HepG2 (cell line): ENCODE measurements around the gene FUOM. TPM values are rescaled to one million over a fixed set of nuclear protein-coding genes. Genes with fewer than 3 reads are reported as not detected.
A peak's percentile ranks its signal among the peaks of the same experiment; 100 is the strongest.

Experiments used
- ARID2 ChIP-seq: sonication (generic); formaldehyde crosslinking; IDR thresholded peaks from 2 replicates; pipeline ENCODE4 v1.8.1; 2022; ENCODE audit warnings: mild to moderate bottlenecking, missing genetic modification reagents, borderline replicate concordance
- ATRX ChIP-seq: sonication (generic); formaldehyde crosslinking; IDR thresholded peaks from 2 replicates; pipeline ENCODE4 v1.4.0; 2020; ENCODE audit warnings: missing genetic modification reagents, borderline replicate concordance
- CEBPG ChIP-seq: IDR thresholded peaks from 2 replicates; pipeline ENCODE4 v1.6.1; 2016
- PHF21A ChIP-seq: sonication (generic); formaldehyde crosslinking; IDR thresholded peaks from 2 replicates; pipeline ENCODE4 v1.5.0; 2020; ENCODE audit warnings: mild to moderate bottlenecking, missing genetic modification reagents
- ZNF383 ChIP-seq: sonication (generic); formaldehyde crosslinking; IDR thresholded peaks from 2 replicates; pipeline ENCODE4 v1.4.0; 2020; ENCODE audit warnings: missing genetic modification reagents, mild to moderate bottlenecking, borderline replicate concordance
- ZNF501 ChIP-seq: sonication (generic); formaldehyde crosslinking; IDR thresholded peaks from 2 replicates; pipeline ENCODE4 v1.5.1; 2020; ENCODE audit warnings: mild to moderate bottlenecking, moderate library complexity, missing genetic modification reagents
- ZNF572 ChIP-seq: sonication (generic); formaldehyde crosslinking; IDR thresholded peaks from 2 replicates; pipeline ENCODE4 v1.5.1; 2020; ENCODE audit warnings: mild to moderate bottlenecking, missing genetic modification reagents
- ZNF746 ChIP-seq: sonication (generic); formaldehyde crosslinking; IDR thresholded peaks from 2 replicates; pipeline ENCODE4 v1.8.0; 2022; ENCODE audit warnings: mild to moderate bottlenecking, missing genetic modification reagents
- ZNF816 ChIP-seq: sonication (generic); formaldehyde crosslinking; IDR thresholded peaks from 2 replicates; pipeline ENCODE4 v1.8.0; 2022; ENCODE audit warnings: missing genetic modification reagents, mild to moderate bottlenecking, borderline replicate concordance
- ZSCAN25 ChIP-seq: sonication (generic); formaldehyde crosslinking; IDR thresholded peaks from 2 replicates; pipeline ENCODE4 v1.8.0; 2022; ENCODE audit warnings: mild to moderate bottlenecking, missing genetic modification reagents
- ZZZ3 ChIP-seq: sonication (generic); formaldehyde crosslinking; IDR thresholded peaks from 2 replicates; pipeline ENCODE4 v1.4.0; 2020; ENCODE audit warnings: missing genetic modification reagents, mild to moderate bottlenecking, borderline replicate concordance
- polyA plus RNA-seq, 8 experiments: library from polyadenylated mRNA; depleted of rRNA in 3 of 8; stranded (reverse) in 7 of 8; unstranded in 1 of 8; fragments of >200 nt; fragmentation: Illumina TruSeq in 4 of 8; extraction: Trizol in 4 of 8; gene quantifications; 2 replicates each; pipeline versions ENCODE4 v1.2.1 to v1.2.3, GENCODE V29; 2011 to 2016; ENCODE audit warnings: low read depth in 4 of 8, missing spikeins in 1 of 8, mixed read lengths in 1 of 8; ENCODE audit not compliant: insufficient read depth in 1 of 8
- total RNA-seq, 5 experiments: library from RNA; depleted of rRNA; stranded (reverse); fragments of >200 nt; fragmentation: Illumina TruSeq; extraction: Trizol; gene quantifications; 2 replicates each; pipeline ENCODE4 v1.2.3, GENCODE V29; 2016; ENCODE audit warnings: low read depth in 1 of 5
- TF ChIP-seq, protein P1 (sequence below): sonication (generic); formaldehyde crosslinking; conservative IDR thresholded peaks from 2 replicates; pipeline ENCODE4 v1.4.0; 2020; ENCODE audit warnings: missing genetic modification reagents
- TF ChIP-seq, protein P2 (sequence below): sonication (generic); formaldehyde crosslinking; IDR thresholded peaks from 2 replicates; pipeline ENCODE4 v1.8.0; 2022; ENCODE audit warnings: missing genetic modification reagents, mild to moderate bottlenecking, inconsistent platforms, borderline replicate concordance
- TF ChIP-seq, protein P3 (sequence below): sonication (generic); formaldehyde crosslinking; IDR thresholded peaks from 2 replicates; pipeline ENCODE4 v1.9.0; 2021; ENCODE audit warnings: mild to moderate bottlenecking, missing genetic modification reagents
- TF ChIP-seq, protein P4 (sequence below): sonication (generic); formaldehyde crosslinking; IDR thresholded peaks from 2 replicates; pipeline ENCODE4 v1.5.0; 2020; ENCODE audit warnings: missing genetic modification reagents
- TF ChIP-seq, protein P5 (sequence below): sonication (generic); formaldehyde crosslinking; IDR thresholded peaks from 2 replicates; pipeline ENCODE4 v1.4.0; 2020; ENCODE audit warnings: missing genetic modification reagents

FUOM gene
- total and polyA plus RNA-seq, 2 of the 13 experiments (the other 11 are each of a cell fraction or from before 2014, with no cell fraction given): 27.5 to 60.4 TPM

DNA sequence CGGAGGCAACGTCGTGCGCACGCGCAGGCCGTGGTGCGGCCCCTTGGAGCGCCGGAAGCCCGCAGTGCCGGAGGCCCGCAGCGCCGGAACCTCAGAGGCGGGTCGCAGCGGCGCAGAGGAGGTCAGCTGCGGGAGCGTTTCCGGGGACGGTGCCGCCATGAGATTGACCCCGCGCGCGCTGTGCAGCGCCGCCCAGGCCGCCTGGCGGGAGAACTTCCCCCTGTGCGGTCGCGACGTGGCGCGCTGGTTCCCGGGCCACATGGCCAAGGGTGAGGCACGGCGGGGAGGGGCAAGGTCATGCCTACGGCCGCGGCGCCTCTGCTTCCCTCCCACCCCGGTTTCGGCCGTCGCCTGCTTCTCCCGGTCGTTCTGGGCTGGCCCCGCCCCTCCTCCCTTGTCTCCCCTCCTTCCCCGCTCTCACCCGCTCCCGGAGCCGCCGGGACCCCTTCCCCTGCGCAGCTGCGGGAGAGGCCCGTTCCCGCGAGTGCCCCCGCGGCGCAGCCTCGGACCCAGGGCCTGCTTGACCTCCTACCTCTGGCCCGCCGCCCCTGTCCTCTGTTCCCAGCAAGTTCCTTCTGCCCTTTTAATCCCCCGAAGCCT lies 36.3 kb upstream of the FUOM start, which contains the start of gene MTG1 (continued):
- TF ChIP-seq, protein P1, sequence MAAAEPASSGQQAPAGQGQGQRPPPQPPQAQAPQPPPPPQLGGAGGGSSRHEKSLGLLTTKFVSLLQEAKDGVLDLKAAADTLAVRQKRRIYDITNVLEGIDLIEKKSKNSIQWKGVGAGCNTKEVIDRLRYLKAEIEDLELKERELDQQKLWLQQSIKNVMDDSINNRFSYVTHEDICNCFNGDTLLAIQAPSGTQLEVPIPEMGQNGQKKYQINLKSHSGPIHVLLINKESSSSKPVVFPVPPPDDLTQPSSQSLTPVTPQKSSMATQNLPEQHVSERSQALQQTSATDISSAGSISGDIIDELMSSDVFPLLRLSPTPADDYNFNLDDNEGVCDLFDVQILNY: peak; percentile 83
- TF ChIP-seq ATRX (CRISPR knock-in tag) (no peak), ARID2 (peak; percentile 68; the same call in 1 of the 2 replicates), ZZZ3 (CRISPR knock-in tag) (peak; percentile 80), ZSCAN25 (CRISPR knock-in tag) (peak; percentile 92), ZNF746 (CRISPR knock-in tag) (peak; percentile 83; the same call in 1 of the 2 replicates), ZNF501 (CRISPR knock-in tag) (peak; percentile 83), PHF21A (CRISPR knock-in tag) (peak; percentile 82), CEBPG (CRISPR knock-in tag) (no peak), ZNF572 (CRISPR knock-in tag) (no peak), ZNF816 (peak; percentile 93), ZNF383 (no peak)
- TF ChIP-seq, protein P2, sequence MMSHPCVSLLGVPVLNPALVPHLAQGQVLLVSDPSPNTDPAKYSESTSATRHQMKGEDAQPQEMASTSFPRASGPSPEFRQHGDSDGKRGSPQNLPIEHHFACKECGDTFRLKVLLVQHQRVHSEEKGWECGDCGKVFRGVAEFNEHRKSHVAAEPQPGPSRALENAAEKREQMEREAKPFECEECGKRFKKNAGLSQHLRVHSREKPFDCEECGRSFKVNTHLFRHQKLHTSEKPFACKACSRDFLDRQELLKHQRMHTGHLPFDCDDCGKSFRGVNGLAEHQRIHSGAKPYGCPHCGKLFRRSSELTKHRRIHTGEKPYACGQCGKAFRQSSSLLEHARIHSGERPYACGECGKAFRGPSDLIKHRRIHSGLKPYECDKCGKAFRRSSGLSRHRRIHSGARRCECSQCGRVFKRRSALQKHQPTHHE (CRISPR knock-in tag): no peak
- TF ChIP-seq, protein P3, sequence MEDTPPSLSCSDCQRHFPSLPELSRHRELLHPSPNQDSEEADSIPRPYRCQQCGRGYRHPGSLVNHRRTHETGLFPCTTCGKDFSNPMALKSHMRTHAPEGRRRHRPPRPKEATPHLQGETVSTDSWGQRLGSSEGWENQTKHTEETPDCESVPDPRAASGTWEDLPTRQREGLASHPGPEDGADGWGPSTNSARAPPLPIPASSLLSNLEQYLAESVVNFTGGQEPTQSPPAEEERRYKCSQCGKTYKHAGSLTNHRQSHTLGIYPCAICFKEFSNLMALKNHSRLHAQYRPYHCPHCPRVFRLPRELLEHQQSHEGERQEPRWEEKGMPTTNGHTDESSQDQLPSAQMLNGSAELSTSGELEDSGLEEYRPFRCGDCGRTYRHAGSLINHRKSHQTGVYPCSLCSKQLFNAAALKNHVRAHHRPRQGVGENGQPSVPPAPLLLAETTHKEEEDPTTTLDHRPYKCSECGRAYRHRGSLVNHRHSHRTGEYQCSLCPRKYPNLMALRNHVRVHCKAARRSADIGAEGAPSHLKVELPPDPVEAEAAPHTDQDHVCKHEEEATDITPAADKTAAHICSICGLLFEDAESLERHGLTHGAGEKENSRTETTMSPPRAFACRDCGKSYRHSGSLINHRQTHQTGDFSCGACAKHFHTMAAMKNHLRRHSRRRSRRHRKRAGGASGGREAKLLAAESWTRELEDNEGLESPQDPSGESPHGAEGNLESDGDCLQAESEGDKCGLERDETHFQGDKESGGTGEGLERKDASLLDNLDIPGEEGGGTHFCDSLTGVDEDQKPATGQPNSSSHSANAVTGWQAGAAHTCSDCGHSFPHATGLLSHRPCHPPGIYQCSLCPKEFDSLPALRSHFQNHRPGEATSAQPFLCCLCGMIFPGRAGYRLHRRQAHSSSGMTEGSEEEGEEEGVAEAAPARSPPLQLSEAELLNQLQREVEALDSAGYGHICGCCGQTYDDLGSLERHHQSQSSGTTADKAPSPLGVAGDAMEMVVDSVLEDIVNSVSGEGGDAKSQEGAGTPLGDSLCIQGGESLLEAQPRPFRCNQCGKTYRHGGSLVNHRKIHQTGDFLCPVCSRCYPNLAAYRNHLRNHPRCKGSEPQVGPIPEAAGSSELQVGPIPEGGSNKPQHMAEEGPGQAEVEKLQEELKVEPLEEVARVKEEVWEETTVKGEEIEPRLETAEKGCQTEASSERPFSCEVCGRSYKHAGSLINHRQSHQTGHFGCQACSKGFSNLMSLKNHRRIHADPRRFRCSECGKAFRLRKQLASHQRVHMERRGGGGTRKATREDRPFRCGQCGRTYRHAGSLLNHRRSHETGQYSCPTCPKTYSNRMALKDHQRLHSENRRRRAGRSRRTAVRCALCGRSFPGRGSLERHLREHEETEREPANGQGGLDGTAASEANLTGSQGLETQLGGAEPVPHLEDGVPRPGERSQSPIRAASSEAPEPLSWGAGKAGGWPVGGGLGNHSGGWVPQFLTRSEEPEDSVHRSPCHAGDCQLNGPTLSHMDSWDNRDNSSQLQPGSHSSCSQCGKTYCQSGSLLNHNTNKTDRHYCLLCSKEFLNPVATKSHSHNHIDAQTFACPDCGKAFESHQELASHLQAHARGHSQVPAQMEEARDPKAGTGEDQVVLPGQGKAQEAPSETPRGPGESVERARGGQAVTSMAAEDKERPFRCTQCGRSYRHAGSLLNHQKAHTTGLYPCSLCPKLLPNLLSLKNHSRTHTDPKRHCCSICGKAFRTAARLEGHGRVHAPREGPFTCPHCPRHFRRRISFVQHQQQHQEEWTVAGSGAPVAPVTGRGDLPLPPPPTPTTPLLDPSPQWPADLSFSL: no peak; the same call in none of the 2 replicates
- TF ChIP-seq, protein P4, sequence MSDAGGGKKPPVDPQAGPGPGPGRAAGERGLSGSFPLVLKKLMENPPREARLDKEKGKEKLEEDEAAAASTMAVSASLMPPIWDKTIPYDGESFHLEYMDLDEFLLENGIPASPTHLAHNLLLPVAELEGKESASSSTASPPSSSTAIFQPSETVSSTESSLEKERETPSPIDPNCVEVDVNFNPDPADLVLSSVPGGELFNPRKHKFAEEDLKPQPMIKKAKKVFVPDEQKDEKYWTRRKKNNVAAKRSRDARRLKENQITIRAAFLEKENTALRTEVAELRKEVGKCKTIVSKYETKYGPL: peak; percentile 53; the same call in 1 of the 2 replicates
- TF ChIP-seq, protein P5, sequence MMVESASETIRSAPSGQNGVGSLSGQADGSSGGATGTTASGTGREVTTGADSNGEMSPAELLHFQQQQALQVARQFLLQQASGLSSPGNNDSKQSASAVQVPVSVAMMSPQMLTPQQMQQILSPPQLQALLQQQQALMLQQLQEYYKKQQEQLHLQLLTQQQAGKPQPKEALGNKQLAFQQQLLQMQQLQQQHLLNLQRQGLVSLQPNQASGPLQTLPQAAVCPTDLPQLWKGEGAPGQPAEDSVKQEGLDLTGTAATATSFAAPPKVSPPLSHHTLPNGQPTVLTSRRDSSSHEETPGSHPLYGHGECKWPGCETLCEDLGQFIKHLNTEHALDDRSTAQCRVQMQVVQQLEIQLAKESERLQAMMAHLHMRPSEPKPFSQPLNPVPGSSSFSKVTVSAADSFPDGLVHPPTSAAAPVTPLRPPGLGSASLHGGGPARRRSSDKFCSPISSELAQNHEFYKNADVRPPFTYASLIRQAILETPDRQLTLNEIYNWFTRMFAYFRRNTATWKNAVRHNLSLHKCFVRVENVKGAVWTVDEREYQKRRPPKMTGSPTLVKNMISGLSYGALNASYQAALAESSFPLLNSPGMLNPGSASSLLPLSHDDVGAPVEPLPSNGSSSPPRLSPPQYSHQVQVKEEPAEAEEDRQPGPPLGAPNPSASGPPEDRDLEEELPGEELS (CRISPR knock-in tag): 0 out of 2 replicates have a peak, but pooled peaks have one; percentile 50
